GM18526 (cell line): ENCODE results near the gene NEO1.

Source experiments
- POLR2A ChIP-seq: IDR thresholded peaks from 3 replicates; pipeline ENCODE4 v1.6.1; 2011; ENCODE audit not compliant: insufficient read length; ENCODE audit errors: extremely low read depth

The NEO1 gene

GRCh38 chr15:73081321-73081958, 29.2 kb downstream of the NEO1 start:
- TF ChIP-seq POLR2A = no peak

DNA sequence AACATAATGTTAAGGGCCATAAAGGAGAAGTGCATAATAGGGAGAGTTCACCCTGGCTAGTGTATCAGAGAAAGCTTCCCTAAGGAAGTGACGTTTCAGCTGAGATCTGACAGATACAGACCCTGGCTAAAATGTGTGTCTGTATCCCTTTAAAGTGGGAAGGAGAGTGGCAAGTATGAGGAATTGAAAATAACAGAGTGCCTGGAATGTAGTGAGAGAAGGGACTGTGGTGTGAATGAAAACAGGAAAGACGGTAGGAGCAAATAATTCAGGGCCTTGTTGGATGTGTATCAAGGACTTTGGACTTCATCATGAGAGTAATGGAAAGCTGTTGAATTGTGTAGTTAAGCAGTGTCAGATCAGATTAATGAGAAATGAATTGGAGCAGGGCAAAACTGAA, 30.5 kb downstream of the NEO1 start:
- no peak for TF ChIP-seq POLR2A

DNA sequence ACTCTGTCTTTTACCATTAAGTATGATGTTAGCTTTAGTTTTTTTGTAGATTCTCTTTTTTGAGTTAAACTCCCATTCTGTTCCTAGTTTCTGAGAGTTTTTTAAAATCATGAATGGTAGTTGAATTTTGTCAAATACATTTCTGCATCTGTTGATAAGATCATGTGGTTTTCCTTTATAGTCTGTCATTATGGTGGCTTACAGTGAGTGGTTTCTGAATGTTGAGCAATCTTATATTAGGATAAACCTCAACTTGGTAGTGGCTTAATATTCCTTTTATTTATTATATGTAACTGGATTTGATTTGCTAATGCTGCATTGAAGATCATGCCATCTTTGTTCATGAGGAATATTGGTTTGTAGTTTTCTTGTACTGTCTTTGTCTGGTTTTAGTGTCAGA, 34.8 kb downstream of the NEO1 start:
- TF ChIP-seq POLR2A = no peak

DNA sequence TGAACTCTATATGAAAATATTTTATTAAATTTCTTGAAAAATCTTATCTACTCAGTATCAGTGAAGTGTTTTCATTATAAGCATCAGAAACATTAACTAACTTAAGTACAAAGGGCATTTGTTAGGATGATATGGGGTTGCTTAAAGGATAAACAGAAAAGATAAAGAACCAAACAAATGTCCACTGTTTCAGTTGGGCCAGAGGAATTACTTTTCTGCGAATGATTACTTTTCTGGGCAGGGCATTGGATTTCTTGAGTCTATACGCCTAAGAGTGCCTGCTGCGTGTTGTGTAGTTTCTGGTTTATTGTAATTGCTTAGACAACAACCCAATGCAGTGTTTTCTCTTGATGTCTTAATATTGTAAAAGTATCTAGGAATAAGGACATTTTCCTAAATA, 52.8 kb downstream of the NEO1 start:
- no peak for TF ChIP-seq POLR2A

GRCh38 chr15:73108676-73109075, 56.4 kb downstream of the NEO1 start:
- no peak for TF ChIP-seq POLR2A

DNA sequence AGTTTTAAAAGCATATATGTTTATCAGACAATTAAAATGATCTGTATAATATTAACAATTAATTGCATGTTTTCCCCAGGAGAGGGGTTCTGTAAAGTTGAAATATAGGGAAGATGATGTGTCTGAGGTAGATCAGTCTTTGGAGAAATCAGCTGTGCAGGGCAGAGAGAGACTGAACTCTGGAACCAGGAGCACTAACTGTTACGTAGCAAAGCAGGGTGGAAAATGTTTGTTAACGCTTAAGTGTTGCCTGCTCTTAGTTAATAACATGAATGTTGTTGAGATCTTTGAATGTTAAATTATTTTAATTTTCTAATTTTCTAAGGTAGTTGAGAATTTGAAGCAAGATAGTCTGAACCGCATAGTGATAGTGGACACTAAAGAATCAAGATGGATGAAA, 57.5 kb downstream of the NEO1 start:
- no peak for TF ChIP-seq POLR2A

GRCh38 chr15:73110201-73110600, 57.9 kb downstream of the NEO1 start:
- TF ChIP-seq POLR2A = no peak

DNA sequence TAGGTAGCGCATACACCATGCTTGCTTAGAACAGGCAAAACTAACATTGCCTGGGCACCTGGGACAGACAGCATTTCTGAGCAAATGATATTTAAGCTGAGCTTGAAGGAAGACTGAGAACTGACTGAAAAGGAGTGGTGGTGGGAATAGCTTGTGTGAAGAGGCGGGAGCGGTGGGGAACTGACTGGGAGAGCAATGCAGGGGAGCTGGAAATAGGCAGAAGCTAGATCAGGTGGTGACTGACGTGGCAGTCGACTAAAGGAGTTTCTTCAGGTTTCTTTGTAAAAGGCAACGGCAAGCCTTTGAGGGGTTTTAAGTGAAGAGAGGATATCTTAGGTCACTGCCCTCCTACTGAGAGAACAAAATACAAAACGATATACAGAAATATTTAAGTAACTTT, 61.8 kb downstream of the NEO1 start:
- no peak for TF ChIP-seq POLR2A

DNA sequence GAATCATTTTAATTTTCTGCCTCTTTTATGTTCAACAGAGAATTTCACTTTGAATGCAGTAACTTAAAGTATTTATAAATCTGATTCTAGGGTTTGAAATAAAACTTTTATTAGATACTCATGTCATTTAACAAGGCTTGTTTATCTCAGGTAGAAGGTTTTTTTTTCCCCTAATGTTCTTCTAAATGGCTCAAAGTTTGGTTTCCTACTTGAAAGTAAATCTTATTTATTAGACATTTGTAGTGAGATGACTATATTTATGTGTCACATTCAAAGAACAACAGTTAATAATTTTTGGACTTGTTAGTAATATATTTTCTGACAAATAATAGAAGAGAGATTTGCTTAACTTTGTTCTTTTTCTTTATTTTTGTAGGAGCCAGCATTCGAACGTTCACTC, 63.9 kb downstream of the NEO1 start:
- no peak for TF ChIP-seq POLR2A

DNA sequence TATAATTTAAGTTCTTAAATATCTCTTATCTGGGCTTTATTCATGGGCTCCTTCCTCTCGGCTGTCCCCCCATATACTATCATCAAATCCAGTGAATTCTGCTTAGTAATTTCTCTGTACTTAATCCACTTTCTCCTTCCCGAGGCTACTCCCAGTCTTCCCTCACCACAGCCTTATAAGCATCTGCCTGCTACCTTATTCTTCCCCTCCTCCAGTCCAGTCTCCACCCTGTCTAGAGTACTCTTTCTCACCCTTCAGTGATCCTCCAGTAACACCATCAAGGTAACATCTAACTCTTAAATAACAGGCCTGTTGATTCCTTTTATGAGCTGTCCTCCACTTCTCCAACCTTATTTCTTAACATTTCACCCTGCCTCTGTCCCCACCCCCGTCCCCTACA, 65.8 kb downstream of the NEO1 start:
- TF ChIP-seq POLR2A = no peak

- TF ChIP-seq POLR2A = no peak
Measured at GRCh38 chr15:73119478-73119877, 67.2 kb downstream of the NEO1 start.

- no peak for TF ChIP-seq POLR2A
Measured at GRCh38 chr15:73120269-73120668, 68.0 kb downstream of the NEO1 start.

DNA sequence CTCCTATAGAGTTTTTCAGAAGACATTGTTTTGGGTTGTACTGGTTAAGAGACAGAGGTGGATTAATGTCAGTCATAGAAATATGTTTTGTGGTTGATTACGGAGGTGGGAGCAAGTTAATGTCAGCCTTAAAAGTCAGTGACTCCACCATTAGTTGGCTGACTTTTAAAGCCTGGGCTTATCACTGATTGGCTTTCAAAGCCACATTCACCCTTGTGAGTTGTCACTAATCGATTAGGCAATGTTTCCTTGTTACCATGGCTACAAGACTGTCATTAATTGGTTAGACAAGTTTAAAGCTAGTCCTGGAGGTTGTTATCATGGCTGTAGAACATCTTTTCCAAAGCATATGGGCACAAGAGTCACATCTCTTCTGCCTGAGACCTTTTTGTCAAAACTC, 73.0 kb downstream of the NEO1 start:
- TF ChIP-seq POLR2A = no peak

- no peak for TF ChIP-seq POLR2A
Measured at GRCh38 chr15:73127302-73127936, 75.2 kb downstream of the NEO1 start.

DNA sequence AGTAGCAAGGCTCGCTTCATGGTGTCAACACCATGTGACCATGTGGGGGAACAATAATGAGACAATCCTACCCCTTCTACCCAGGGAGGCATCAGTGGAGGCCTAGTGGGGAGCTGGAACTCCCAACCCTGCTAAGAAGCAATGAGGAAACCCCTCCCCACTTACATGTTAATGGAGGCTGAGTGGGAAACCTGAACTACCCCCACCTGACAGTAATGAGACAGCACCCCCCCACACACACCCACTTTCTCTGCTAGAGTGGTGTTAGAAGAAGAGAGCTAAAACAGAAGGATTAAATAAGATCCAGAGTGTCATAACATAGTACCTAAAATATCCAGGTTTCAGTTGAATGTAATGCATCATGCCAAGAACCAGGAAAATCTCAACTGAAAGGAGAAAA, 78.6 kb downstream of the NEO1 start:
- no peak for TF ChIP-seq POLR2A

GRCh38 chr15:73134196-73134595, 81.9 kb downstream of the NEO1 start:
- no peak for TF ChIP-seq POLR2A
